HG02970 (cell line): Measurements from ENCODE around the gene ZKSCAN4.

Experiments
- ATAC-seq: cut with Tn5 transposase; IDR thresholded peaks from one replicate; pipeline ENCODE4 v1.9.1; 2021; ENCODE audit warnings: mild to moderate bottlenecking, moderate library complexity, moderate number of reproducible peaks; ENCODE audit not compliant: unreplicated experiment, low FRiP score

ZKSCAN4 gene

GRCh38 chr6:28211840-28212509 is 40.1 kb downstream of the ZKSCAN4 start:
- ATAC-seq, result no peak

- ATAC-seq, result no peak
Measured at GRCh38 chr6:28209753-28210535, 42.1 kb downstream of the ZKSCAN4 start.

- no peak for ATAC-seq
Measured at GRCh38 chr6:28208111-28208659, 43.9 kb downstream of the ZKSCAN4 start.

GRCh38 chr6:28207510-28208110 is 44.5 kb downstream of the ZKSCAN4 start:
- ATAC-seq, result no peak

- no peak for ATAC-seq
Measured at GRCh38 chr6:28206928-28207509, 45.0 kb downstream of the ZKSCAN4 start.

GRCh38 chr6:28206527-28206926 is 45.5 kb downstream of the ZKSCAN4 start:
- no peak for ATAC-seq

GRCh38 chr6:28205879-28206278 is 46.2 kb downstream of the ZKSCAN4 start:
- no peak for ATAC-seq

- no peak for ATAC-seq
Measured at GRCh38 chr6:28203201-28203600, 48.9 kb downstream of the ZKSCAN4 start.

- no peak for ATAC-seq
Measured at GRCh38 chr6:28200020-28200419, 52.0 kb downstream of the ZKSCAN4 start.
